Measurements from ENCODE around the gene MYO5C. TPM values are rescaled to one million over a fixed set of nuclear protein-coding genes. Genes with fewer than 3 reads are reported as not detected.
A peak's percentile ranks its signal among the peaks of the same experiment; 100 is the strongest.

The MYO5C gene
- total RNA-seq, 6 experiments from 2014 or later: 0.02 to 0.10 TPM; not detected in 4

- Mint-ChIP-seq H3K27ac (no peak overlapping the region), H3K4me1 (ENCODE audit: low read depth) (peaks cover 17% of the 10 kb centered on the region), H3K9me3 (no peaks in the 10 kb centered on the region), H3K4me3 (no peak overlapping the region), H3K36me3 (ENCODE audit: low read depth) (peaks cover 13% of the 10 kb centered on the region), H3K27me3 (ENCODE audit: insufficient read depth) (no peaks in the 10 kb centered on the region; the same call in 1 of the 2 replicates)
- no peak for DNase-seq
- no peak for TF ChIP-seq CTCF (IDR thresholded peaks at IDR 0.05)
Measured at GRCh38 chr15:52150043-52150825, 145.4 kb downstream of the MYO5C start.

DNA sequence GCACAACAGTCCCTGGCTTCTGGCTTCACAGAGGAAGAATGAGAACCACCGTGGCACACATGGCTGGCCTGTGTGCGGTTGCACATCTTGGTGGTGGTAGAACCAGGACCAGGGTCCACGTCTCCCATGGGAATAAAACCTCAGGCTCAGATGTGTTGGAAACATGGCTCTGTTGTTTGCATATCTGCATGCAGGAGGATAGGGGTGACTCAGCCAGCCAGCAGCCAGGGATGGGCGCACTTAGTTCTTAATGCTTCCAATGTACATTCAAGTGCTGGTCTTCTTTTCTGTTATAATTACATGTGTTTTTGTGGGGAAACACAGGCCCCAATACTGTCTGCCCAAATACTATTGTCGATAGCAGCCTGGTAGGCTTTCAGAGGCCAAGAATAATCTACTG is 147.2 kb downstream of the MYO5C start:
- Mint-ChIP-seq H3K4me3 (no peak overlapping the region), H3K27ac (peak overlapping the region; percentile 51), H3K36me3 (ENCODE audit: low read depth) (peaks cover 21% of the 10 kb centered on the region), H3K4me1 (ENCODE audit: low read depth) (peaks cover 33% of the 10 kb centered on the region), H3K27me3 (ENCODE audit: insufficient read depth) (no peaks in the 10 kb centered on the region; the same call in 1 of the 2 replicates), H3K9me3 (no peaks in the 10 kb centered on the region)
- DNase-seq: no peak
- no peak for TF ChIP-seq CTCF (IDR thresholded peaks at IDR 0.05)

DNA sequence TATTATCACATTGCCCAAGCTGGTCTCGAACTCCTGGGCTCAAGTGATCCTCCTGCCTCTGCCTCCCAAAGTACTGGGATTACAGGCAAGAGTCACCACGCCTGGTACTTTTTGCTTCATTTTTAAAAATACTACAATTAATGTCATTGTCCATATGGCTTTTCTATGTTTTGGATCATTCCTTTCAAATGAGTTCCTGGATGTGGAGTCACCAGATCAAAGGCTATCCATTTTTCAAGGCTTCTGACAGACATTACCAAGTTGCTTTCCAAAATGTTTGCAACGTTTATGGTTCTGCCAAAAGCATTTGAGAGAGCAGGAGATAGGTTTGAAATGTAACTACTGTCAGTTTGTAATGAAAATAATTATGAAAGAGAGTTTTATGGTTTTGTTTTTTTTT is 148.8 kb downstream of the MYO5C start:
- Mint-ChIP-seq H3K9me3 (no peaks in the 10 kb centered on the region), H3K4me1 (ENCODE audit: low read depth) (peaks cover 38% of the 10 kb centered on the region), H3K27ac (no peak overlapping the region), H3K27me3 (ENCODE audit: insufficient read depth) (no peaks in the 10 kb centered on the region; the same call in 1 of the 2 replicates), H3K4me3 (no peak overlapping the region), H3K36me3 (ENCODE audit: low read depth) (peaks cover 24% of the 10 kb centered on the region)
- no peak for DNase-seq
- no peak for TF ChIP-seq CTCF (IDR thresholded peaks at IDR 0.05)

DNA sequence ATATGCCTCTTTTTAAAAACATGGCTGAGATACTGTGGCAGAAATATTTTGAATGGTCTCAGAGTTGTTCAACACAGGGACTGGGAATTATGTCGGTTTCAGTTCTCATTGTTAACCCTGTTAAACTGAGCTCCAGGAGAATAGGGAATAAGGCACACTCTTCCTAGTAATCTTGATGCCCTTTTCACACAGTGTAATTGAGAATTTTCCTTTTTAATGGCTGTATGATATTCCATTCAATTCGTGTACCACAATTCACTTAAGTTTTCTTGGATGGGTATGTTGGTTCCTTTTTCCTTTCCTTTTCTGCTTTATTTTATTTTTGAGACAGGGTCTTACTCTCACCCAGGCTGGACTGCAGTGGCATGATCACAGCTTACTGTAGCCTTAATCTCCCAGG is 149.3 kb downstream of the MYO5C start:
- no peak overlapping the region for H3K27ac Mint-ChIP-seq
- H3K27me3 Mint-ChIP-seq (ENCODE audit: insufficient read depth): no peaks in the 10 kb centered on the region; the same call in 1 of the 2 replicates
- H3K36me3 Mint-ChIP-seq (ENCODE audit: low read depth): peaks cover 24% of the 10 kb centered on the region
- no peak for DNase-seq
- no peak overlapping the region for H3K4me3 Mint-ChIP-seq
- TF ChIP-seq CTCF (IDR thresholded peaks at IDR 0.05): no peak
- H3K4me1 Mint-ChIP-seq (ENCODE audit: low read depth): peaks cover 38% of the 10 kb centered on the region
- no peaks in the 10 kb centered on the region for H3K9me3 Mint-ChIP-seq

- Mint-ChIP-seq H3K4me1 (ENCODE audit: low read depth) (peaks cover 46% of the 10 kb centered on the region), H3K9me3 (no peaks in the 10 kb centered on the region), H3K27ac (peak overlapping the region; percentile 93), H3K27me3 (ENCODE audit: insufficient read depth) (no peaks in the 10 kb centered on the region; the same call in 1 of the 2 replicates), H3K36me3 (ENCODE audit: low read depth) (peaks cover 26% of the 10 kb centered on the region), H3K4me3 (peak overlapping the region; percentile 71; the same call in 1 of the 2 replicates)
- peak; percentile 55 for DNase-seq
- TF ChIP-seq CTCF (IDR thresholded peaks at IDR 0.05): no peak
Measured at GRCh38 chr15:52144656-52145178, 150.9 kb downstream of the MYO5C start.
